NCI-H1417 treated with DMSO at 0.1 percent for 48 hours (cell line): ENCODE results near the gene HYAL1.

Source experiments
- DNase-seq: peaks from one replicate; lab custom pipeline; 2025; lab: John Stamatoyannopoulos, UW

Gene HYAL1

DNA sequence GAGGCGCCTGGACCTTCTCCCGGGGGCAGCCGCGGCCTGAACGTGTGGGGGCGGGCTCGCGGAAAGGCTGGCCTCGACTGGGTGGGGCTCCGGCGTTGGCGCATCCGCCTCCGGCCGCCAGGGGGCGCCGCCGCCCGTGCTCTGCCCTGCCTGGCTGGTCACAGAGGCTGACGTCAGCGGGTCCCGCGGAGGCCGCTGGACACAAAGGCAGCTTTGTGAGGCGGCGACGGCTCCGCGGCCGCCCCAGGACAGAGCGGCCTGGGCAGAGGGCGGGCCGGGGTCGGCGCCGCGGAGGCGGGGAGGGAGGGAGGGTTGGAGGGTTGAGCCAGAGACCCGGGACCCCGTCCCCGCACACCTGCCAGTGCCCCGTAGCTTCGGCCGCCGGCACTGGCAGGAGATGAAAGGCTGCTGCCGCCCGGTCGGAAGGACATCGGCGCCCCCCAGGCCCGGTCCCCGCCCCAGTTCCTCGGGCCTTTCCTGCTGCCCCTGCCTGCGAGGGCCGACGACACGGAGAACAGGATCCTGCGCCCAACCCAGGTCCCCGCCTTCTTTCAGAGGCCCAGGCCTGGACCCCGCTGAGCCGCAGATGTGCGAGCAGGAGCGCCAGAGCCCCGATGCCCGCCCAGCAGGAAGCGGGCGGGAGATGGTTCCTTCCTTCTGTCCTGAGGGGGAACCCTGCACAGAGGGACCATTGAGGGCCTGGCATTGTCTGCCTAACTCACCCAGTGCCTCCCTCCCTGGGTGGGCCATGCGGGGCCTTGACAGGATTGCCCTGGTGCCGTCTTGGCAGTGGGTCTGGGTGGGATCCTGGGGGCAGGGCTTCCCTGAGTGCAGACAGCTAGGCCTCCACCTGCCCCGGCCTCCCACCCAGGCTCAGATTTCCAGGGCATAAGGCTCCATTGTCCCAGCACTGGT lies 43.1 kb downstream of the HYAL1 start:
- no peak for DNase-seq

DNA sequence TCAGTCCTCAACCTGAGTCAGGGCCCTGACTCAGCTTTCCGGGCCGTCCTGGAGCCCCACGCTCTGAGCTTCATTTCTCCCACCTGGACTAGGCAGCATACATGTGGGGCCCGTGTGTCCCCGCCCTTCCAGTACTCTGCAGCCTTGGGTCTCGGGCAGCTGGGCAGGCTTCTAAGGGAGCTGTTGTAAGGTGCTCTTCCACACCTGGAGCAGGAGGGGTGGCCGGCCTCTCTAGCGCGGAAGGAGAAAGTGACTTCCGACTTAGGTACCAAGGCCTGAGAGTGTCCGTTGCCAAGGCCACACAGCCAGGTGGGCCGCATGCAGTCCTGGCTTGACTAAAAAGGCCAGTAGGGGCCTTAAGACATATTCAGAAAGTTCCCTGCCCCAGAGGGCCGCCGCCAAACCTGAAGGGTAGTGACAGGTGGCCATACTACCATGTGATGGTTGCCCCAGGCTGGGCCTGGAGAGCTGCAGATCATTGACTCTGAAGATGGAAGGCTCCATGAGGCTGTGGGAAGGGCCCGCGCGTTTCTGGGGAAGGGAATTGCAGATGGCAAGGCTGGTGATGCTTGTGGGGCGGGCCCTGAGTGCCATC lies 43.8 kb downstream of the HYAL1 start:
- DNase-seq, result no peak

DNA sequence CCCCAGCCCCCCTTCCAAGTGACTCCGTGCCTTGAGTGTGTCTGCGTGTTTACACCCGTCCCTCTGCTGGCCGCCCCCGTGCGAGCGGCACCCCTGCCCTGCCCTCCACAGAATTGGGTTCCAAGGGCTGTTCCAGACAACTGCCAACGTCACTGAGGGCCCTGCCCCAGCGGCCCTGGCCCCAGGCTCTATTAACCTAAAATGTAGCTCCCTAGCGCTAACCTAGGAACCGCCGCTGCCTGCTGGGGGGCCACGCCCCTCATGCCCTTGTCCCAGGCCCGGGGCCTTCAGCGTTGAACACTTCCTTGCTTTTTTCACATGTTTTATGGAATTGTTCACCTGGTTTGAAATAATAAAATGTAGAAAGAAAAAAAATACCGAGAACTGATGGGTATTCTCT lies 44.4 kb downstream of the HYAL1 start:
- DNase-seq, result no peak

DNA sequence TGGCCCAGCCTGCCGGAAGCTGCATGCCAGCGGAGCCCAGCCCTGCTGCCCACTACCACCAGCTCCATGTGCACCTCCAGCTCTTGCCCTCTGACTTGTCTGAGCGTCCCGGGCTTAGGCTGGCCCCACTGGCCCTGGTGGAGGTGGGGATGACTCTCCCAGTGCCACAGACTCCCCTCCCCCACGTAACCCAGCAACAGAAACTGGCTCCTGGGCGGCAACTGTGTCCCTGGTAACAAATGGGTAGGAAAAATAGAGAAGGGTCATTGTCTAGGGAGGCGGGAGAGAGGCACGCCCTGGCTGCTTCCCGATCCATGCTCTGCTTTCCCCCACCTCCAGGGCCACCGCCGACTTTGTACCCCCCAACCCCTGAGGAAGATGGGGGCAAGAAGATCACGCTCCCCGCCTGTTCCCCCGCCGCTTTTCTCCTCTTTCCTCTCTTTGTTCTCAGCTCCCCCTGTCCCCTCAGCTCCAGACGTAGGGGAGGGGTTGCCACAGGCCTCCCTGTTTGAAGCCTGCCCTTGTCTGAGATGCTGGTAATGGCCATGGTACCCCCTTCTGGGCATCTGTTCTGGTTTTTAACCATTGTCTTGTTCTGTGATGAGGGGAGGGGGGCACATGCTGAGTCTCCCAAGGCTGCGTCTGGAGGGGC lies 45.2 kb downstream of the HYAL1 start:
- DNase-seq, result no peak

DNA sequence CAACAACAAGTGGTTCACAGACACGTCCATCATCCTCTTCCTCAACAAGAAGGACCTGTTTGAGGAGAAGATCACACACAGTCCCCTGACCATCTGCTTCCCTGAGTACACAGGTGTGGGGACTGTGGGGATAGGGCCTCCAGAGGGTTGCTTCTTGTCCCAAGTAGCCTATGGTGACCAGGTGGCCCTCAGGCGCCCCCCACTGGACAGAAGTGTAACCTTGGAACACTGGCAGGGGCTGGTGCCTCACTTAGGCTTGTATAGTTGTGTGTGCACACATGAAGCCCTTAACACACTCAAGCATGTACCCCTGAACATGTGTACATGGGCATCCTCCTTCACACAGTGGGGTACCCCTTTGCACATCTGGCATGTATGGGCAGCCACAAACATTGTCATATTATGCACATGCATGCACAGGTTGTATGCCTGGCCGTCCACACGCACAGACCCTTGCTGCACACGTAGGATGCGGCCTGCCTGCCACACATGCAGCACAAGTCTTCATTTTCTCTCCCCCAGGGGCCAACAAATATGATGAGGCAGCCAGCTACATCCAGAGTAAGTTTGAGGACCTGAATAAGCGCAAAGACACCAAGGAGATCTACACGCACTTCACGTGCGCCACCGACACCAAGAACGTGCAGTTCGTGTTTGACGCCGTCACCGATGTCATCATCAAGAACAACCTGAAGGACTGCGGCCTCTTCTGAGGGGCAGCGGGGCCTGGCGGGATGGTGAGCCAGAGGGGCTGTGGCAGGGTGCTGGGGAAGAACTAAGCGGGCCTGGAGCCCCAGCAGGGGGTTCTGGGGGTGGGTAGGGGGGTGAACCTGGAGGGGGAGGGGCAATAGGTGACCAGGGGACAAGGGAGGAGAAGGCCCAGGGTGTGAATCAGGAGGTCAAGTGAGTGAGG lies 46.1 kb downstream of the HYAL1 start:
- no peak for DNase-seq

DNA sequence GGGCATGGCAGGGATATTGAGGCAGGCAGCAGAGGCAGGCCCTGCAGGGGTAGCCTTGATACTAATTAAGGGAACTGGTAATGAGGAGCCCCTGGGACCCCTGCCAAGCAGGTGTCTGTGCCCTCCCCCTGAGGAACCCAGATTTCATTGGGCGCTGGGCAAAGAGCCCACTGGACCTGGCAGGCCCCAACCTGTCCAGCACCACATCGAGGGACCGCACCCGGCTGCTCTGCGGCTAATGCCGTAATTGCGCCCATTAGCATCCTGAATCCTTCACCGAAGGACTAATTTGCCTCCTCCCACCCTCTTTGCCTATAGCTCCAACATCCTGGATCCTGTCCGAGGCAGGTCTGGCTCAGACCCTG lies 48.1 kb downstream of the HYAL1 start:
- DNase-seq, result no peak

DNA sequence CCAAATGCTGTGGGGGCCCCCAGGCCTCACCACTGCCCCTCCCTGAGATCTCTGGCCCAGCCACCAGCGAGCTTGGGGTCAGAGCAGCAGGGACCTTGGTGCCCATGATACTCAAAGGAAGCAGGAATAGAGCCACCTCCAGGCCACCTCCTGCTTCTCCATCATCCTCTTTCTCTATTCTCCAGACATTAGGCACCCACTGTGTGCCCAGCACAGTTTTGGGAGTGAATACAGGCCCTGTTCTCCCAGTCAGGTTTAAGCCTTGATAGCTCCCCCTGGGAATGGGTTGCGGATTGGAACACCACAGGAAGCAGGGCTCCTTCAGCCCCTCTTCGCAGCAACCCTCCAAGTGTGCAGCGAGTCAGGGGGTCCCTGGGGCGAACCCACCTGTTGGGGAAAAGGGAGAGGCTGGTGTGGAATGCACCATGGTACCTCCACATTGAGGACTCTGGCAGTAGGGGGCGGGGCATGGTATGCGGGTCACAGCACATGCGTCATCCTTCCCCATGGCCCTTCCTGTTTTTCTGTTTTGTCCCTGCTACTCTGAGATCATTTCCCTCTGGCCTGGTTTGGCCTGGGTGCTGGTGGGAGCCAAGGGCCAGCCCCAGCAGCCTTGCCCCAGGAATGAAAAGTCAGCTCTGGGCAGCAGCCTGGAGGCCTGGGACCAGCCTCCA lies 48.7 kb downstream of the HYAL1 start:
- no peak for DNase-seq

DNA sequence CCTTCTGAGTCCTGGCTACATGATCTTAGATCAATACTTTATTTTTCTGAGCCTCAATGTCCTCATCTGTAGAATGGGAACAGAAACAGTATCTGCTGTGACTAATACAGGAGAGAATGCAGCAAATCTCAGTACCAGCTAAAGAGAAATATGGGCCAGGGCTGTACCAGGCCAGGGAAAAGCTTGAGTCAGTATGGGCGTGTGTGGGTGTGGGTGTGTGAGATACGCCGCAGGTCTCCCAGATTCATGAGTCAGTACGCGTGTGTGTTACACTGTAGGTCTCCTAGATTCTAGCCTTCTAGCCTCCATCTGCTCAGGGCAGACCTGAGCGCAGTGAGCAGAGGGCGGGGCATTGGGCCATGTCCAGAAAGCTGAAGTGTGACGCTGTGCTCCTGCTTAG lies 52.2 kb downstream of the HYAL1 start:
- no peak for DNase-seq

DNA sequence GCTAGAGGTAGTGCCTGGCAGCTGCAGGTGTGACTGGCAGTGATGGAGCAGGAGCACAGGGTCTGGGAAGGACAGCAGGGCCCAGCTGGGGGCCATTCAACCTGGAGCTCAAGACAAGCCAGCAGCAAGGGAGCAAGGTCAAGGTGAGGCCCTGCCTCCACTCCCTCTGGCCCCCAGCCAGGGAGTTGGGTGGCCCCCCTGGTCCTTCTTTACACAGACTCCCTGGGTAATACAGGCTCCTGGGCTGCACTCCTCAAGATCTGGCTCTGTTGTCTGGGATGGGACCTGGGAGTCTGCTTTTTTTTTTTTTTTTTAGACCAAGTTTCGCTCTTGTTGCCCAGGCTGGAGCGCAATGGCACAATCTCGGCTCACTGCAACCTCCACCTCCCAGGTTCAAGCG lies 52.9 kb downstream of the HYAL1 start:
- no peak for DNase-seq
